GM12891 (cell line): ENCODE measurements around the gene ZNF821.

Source experiments
- PAX5 ChIP-seq: IDR thresholded peaks from 2 replicates; pipeline ENCODE4 v1.6.1; 2011; ENCODE audit warnings: low read length, moderate library complexity, mild to moderate bottlenecking; ENCODE audit not compliant: insufficient read depth, severe bottlenecking
- POLR2A ChIP-seq: IDR thresholded peaks from 2 replicates; pipeline ENCODE4 v1.6.1; 2011; ENCODE audit warnings: low read depth, low read length, control low read depth
- POLR2AphosphoS5 ChIP-seq: IDR thresholded peaks from 2 replicates; pipeline ENCODE4 v1.6.1; 2011; ENCODE audit warnings: low read depth, low read length, control low read depth
- POU2F2 ChIP-seq: IDR thresholded peaks from 2 replicates; pipeline ENCODE4 v1.6.1; 2011; ENCODE audit warnings: low read depth, mild to moderate bottlenecking, control low read depth, low read length, moderate library complexity
- SPI1 ChIP-seq: IDR thresholded peaks from 2 replicates; pipeline ENCODE4 v1.6.1; 2011; ENCODE audit warnings: low read depth, low read length, control low read depth
- TAF1 ChIP-seq: IDR thresholded peaks from 2 replicates; pipeline ENCODE4 v1.6.1; 2011; ENCODE audit warnings: low read depth, low read length, control low read depth

DNA sequence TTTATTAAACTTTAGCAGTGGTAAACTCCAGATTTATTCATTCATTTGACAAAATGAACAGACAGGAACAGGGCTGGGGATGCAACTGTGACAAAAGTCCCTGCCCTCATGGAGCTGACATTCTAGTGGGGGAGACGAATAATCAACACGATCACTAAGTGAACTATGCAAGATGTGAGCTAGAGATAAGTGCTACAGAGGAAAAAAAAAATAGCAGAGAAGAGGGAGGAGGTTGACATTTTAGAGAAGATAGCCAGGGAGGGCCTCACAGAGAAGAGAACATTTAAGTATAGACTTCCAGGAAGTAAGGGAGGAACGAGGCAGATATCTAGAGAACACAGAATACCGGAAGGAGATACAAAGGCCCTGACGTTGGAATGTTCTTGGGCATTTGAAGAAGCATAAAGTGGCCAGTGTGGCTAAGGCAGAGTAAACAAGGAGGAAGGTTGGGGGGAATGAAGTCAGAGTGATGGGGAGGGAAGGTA, 57.4 kb downstream of the ZNF821 start:
- no peak for TF ChIP-seq POU2F2
- TF ChIP-seq POLR2A, result no peak
- no peak for TF ChIP-seq TAF1
- TF ChIP-seq SPI1, result no peak
- no peak for TF ChIP-seq POLR2AphosphoS5
- TF ChIP-seq PAX5, result no peak
